H54 (cell line): ENCODE measurements around the gene ZBTB38.

Experiments
- DNase-seq: peaks from one replicate; pipeline ENCODE4 v3.0.0; 2011; ENCODE audit warnings: low spot score, mixed read lengths; ENCODE audit not compliant: insufficient read length
- FAIRE-seq: peaks from 3 replicates; lab custom pipeline; 2011; peaks lifted over from hg19 to GRCh38; lab: Jason Lieb, UNC
- POLR2A ChIP-seq: IDR thresholded peaks from 2 replicates; pipeline ENCODE4 v1.6.1; 2011; ENCODE audit warnings: low read depth, mild to moderate bottlenecking, low read length

Gene ZBTB38

GRCh38 chr3:141333836-141334626, 34.3 kb upstream of the ZBTB38 start:
- no peak for TF ChIP-seq POLR2A
- FAIRE-seq = no peak

DNA sequence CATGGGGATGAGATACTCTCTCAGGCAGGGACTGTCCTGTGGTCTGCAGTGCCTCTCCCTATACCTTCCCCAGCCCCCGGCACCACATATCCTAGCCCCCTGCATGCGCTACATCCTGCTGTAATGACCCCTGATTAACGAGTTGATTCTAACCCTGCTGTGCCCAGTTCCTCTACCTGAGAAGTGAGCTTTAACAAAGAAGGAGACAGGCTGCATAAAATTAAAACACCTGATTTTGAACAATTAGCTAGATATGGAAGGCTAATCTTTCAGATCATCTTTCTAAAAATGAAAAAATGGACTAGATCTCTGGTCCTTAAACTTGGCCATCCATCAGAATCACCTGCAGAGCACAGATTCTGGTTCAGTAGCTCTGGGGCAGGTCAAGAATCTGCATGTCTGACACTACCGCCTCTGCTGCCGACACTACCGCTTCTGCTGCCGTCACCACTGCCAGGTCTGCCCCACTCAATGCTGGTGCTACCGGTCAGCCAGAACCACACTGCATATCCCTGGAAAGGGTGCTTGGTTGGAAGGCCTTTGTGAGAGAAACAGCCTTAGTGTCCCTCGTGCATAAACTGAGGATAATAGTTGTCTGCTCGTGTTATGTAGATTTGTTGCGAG, 33.6 kb upstream of the ZBTB38 start:
- FAIRE-seq (no peak), DNase-seq (no peak)
- TF ChIP-seq POLR2A = no peak

More at GRCh38 chr3:141333836-141334626, 34.3 kb upstream of the ZBTB38 start:
- no peak for DNase-seq

GRCh38 chr3:141335531-141336061, 32.7 kb upstream of the ZBTB38 start:
- FAIRE-seq = no peak
- no peak for DNase-seq
- no peak for TF ChIP-seq POLR2A

DNA sequence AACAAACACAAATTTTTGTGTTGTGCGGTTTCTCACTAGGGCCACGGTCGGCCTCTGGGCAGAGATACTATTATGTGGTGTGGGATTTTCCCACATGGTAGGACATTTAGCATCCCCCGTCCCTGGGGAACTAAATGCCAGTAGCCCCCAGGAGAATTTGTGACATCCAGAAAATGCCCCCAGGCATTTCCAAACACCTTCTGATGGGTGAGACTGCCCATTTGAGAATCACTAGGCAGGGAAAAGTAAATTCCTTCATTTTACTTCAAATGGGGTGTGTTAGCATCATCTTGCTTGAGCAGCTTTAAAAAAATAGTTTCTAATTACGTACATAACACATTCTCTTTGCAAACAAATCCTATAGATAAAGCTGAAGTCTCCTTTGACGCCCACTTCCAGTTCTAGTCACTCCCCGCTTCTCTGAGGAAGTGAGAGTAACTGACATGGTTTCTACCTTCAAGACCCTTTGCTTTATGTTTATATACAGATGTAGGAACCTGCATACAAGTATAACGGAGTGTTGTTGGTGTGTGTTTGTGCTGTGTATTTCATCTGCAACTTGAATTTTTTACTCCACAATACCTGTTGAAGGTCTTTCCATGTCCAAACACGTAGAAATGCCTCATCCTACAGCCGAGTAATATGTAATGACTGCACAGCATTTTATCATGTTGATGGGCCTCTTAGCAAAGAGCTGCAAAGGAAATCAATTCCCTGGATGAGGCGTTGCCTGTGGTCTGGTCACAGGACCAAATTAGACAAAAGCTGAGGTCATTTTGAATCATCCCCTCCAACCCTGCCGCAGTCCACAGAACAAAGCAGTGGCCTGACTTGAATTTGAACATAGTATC, 31.4 kb upstream of the ZBTB38 start:
- DNase-seq (peak; percentile 35), FAIRE-seq (peak; percentile 93)
- no peak for TF ChIP-seq POLR2A

DNA sequence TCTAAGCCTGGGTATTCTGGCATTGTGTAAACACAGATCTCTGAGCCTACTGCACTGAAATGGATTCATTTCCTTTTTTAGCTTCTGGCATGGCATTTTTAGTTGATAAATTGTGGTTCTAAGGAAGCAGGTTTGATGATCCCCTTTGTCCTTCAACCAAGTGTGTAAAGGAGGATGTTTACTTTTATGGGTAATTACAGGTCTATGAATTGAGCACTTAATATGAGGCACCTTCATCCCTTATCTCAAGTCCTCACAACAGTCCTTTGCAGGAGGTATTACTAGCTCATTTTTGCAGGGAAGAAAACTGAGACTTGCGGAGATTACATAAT, 30.8 kb upstream of the ZBTB38 start:
- no peak for FAIRE-seq
- TF ChIP-seq POLR2A = no peak
- DNase-seq = no peak

GRCh38 chr3:141337991-141338390, 30.3 kb upstream of the ZBTB38 start:
- no peak for TF ChIP-seq POLR2A
- FAIRE-seq = no peak
- DNase-seq = no peak

DNA sequence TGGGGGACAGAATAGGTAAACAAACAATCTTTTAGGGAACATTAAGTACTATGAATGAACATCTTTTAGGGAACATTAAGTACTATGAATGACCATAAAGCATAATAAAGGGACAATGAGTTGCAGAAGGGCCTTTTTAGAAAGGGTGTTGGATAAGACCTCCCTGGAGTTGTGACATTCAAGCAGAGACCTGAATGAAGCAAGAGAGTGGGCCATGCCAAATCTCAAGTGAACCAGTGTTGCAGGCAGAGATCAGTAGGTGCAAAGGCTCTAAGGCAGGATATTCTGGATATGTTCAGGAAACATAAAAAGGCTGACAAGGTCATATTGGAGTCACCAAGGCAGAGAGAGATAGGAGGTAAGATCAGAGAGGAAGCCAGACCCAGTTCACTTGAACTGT, 29.4 kb upstream of the ZBTB38 start:
- DNase-seq = no peak
- no peak for TF ChIP-seq POLR2A
- no peak for FAIRE-seq

- no peak for TF ChIP-seq POLR2A
- DNase-seq = no peak
- no peak for FAIRE-seq
These were observed 26.8 kb upstream of the ZBTB38 start for GRCh38 chr3:141341536-141341935.

DNA sequence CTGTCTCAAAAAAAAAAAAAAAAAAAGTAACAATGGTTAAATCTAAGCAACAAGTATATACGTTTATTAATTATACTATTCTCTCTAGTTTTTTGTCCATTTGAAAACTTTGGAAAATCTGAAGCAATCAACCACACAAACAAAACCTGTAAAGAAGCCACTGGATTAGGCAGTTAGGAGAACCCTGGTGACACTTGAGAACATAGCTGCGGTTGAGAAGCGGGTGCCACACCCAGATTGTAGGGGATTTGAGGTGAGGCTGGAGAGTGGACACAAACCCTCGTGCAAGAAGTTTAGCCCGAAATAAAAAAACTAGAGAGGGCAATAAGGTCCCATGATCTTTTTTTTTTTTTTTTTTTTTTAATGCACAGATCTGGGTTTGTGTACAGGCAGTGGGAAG, 25.9 kb upstream of the ZBTB38 start:
- no peak for FAIRE-seq
- no peak for TF ChIP-seq POLR2A
- DNase-seq = no peak

GRCh38 chr3:141343077-141343476, 25.2 kb upstream of the ZBTB38 start:
- FAIRE-seq (no peak), DNase-seq (no peak)
- no peak for TF ChIP-seq POLR2A

DNA sequence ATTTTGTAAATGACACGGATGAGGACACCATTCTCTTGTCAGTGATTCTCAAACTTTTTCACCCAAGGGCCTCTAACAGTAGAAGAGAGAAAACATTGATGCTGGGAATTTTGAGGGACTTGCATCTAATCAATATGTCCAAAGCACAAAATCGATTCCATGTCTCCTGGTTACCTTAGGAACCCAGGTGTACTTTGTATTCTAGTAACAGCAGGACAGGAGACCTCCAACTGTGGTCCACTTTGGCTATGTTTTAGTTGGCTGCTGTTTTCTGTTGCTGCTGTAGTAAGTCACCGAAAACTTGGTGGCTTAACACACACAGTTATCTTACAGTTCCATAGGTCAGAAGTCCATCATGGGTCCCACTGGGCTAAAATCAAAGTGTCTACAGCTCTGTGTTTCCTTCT, 24.4 kb upstream of the ZBTB38 start:
- FAIRE-seq (no peak), DNase-seq (no peak)
- no peak for TF ChIP-seq POLR2A

DNA sequence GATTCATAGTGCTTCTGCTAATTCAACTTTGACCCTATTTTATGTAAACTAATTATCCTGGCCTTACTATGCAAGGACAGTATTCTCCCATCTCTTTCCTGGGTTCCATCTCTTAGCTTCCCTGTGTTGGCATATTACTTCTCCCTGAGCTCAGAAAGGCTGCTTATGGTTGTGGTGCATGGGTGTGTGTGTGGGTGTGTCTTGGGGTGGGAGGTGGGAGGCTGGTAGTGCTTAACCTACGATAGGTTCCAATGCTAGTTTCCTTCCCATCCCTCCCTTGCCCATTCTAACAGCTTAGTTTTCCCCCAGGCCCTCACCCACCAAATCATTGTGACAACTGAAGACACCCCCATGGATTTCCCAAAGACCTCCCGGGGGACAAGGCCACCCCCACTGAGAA, 22.8 kb upstream of the ZBTB38 start:
- no peak for DNase-seq
- no peak for TF ChIP-seq POLR2A
- no peak for FAIRE-seq

GRCh38 chr3:141346007-141346406, 22.3 kb upstream of the ZBTB38 start:
- no peak for DNase-seq
- TF ChIP-seq POLR2A = no peak
- no peak for FAIRE-seq

DNA sequence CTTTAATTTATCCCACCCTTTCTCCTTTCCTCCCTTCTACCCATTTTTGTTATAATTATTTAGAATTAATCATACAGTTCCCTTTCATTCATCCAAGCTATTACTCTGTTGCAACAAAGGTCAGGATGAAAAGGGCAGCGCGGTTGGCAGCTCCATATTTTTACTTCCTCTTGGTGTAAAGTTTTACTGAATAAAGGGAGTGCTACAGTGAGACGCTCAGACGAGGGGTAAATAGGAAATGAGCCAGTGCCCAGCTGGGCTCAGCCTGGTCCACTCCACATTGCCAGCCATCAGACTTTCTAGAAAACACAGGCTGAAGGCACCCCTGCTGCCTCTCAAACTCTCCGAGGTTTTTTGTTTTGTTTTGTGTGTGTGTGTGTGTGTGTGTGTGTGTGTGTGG, 21.9 kb upstream of the ZBTB38 start:
- no peak for FAIRE-seq
- DNase-seq = no peak
- no peak for TF ChIP-seq POLR2A

- FAIRE-seq = no peak
- no peak for TF ChIP-seq POLR2A
- no peak for DNase-seq
These were observed 21.5 kb upstream of the ZBTB38 start for GRCh38 chr3:141346839-141347238.
